Aorta (tissue), 5 donors: ENCODE measurements around the gene STAT5A. TPM values are rescaled to one million over a fixed set of nuclear protein-coding genes. Genes with fewer than 3 reads are reported as not detected.
"Not testable (repeated sequence)": the region's sequence is repeated elsewhere in the genome, so short reads cannot be mapped to it uniquely, and the experiment has no call there.

Source experiments
- ATAC-seq: fragments of 200-7000 bp; cut with Tn5 transposase; one replicate; pipeline ENCODE4 v1.9.1; 2022; ENCODE audit warnings: moderate library complexity; ENCODE audit not compliant: low FRiP score
- DNase-seq, 2 donors: peaks; one replicate each; pipeline ENCODE4 v3.0.0-alpha.2; 2020
- H3K27ac ChIP-seq, 2 donors: one replicate each; pipeline ENCODE4 v1.5.1; 2013; ENCODE audit warnings: low read length in 2 of 2, mild to moderate bottlenecking in 2 of 2, moderate library complexity in 2 of 2, control low read depth in 1 of 2, inconsistent platforms in 1 of 2, low read depth in 1 of 2
- H3K27me3 ChIP-seq, 2 donors: one replicate each; pipeline ENCODE4 v1.6.1; 2013; ENCODE audit warnings: control low read depth in 1 of 2, low read length in 1 of 2, mild to moderate bottlenecking in 1 of 2, moderate library complexity in 1 of 2; ENCODE audit not compliant: insufficient read depth in 2 of 2, control insufficient read depth in 1 of 2
- H3K36me3 ChIP-seq, 2 donors: one replicate each; pipeline ENCODE4 v1.6.1; 2013; ENCODE audit warnings: control low read depth in 1 of 2, low read length in 1 of 2, mild to moderate bottlenecking in 1 of 2; ENCODE audit not compliant: insufficient read depth in 2 of 2, control insufficient read depth in 1 of 2
- H3K4me1 ChIP-seq, 2 donors: one replicate each; pipeline ENCODE4 v1.6.1; 2013; ENCODE audit warnings: low read length in 2 of 2, control low read depth in 1 of 2, mild to moderate bottlenecking in 1 of 2, moderate library complexity in 1 of 2; ENCODE audit not compliant: insufficient read depth in 2 of 2, control insufficient read depth in 1 of 2
- H3K4me3 ChIP-seq, 2 donors: one replicate each; pipeline ENCODE4 v1.5.1; 2013; ENCODE audit warnings: low read length in 2 of 2, control low read depth in 1 of 2, mild to moderate bottlenecking in 1 of 2
- H3K9me3 ChIP-seq: one replicate; pipeline ENCODE4 v1.6.1; 2013; ENCODE audit warnings: mild to moderate bottlenecking, low read length; ENCODE audit not compliant: control insufficient read depth
- WGBS, 2 donors: extraction: QIAGEN DNeasy Blood & Tissue Kit; methylation state at CpG; one replicate each; pipeline ENCODE4 v1.1.7; 2013; 5-methylcytosine and 5-hydroxymethylcytosine counted together
- intact Hi-C, 2 donors: fragments of 100-400 bp; cut with DNase I; formaldehyde crosslinking; loops; one replicate each; pipeline versions ENCODE4 v1.14.2 to v1.15.0; 2022
- polyA plus RNA-seq, 2 donors: library from polyadenylated mRNA; stranded (reverse); fragments of 200-250 nt; gene quantifications; one replicate each; pipeline ENCODE4 v1.2.3, GENCODE V29; 2013
- total RNA-seq, 2 donors: library from RNA; stranded (reverse); fragmentation: NEBNext Ultra II Directional; extraction: Animal tissue kit (Norgen Biotek cat#: 25700); gene quantifications; one replicate each; pipeline ENCODE4 v1.2.1, GENCODE V29; 2021
- donor health status: healthy with polysubstance abuse.
- donor health status: Bipolar disorder and iron deficiency.
- donor health status: DM: no; HTN: no; CAD: no.
- donor health status: DM: no; HTN: no; CAD: no.
- donor health status: DM: yes; HTN: yes; CAD: no.

The STAT5A gene
- total and polyA plus RNA-seq, 4 donors = 10.9 to 63.2 (median 31.4) TPM

GRCh38 chr17:42287305-42287976 is 857 bp upstream of the STAT5A start:
- 1 to 2% methylated on average over 14 of the region's 14 CpGs for WGBS, 2 donors
- Histone ChIP-seq H3K4me1 (no peaks in the 10 kb centered on the region), H3K27ac (peak overlapping the region; percentile 32 to 71), H3K4me3 (peak overlapping the region; percentile 81 to 86), H3K27me3 (no peaks in the 10 kb centered on the region), H3K9me3 (no peaks in the 10 kb centered on the region), H3K36me3 (no peaks in the 10 kb centered on the region)
- peak; percentile 86 to 88 for DNase-seq
- ATAC-seq = peak; percentile 81
- intact Hi-C loops = no loop called here

- H3K4me1 ChIP-seq = no peaks in the 10 kb centered on the region
- H3K4me3 ChIP-seq = peak overlapping the region; percentile 81 to 86
- ATAC-seq = peak; percentile 35
- no peaks in the 10 kb centered on the region for H3K9me3 ChIP-seq
- WGBS, 2 donors = 62 to 63% methylated on average over 43 to 44 of the region's 44 CpGs
- no peaks in the 10 kb centered on the region for H3K27me3 ChIP-seq
- intact Hi-C loops = no loop called here
- no peaks in the 10 kb centered on the region for H3K36me3 ChIP-seq
- DNase-seq = peak; percentile 68 to 79
- H3K27ac ChIP-seq = peak overlapping the region; percentile 71 to 74
Measured at GRCh38 chr17:42288803-42289610, 709 bp downstream of the STAT5A start.

- no peaks in the 10 kb centered on the region for H3K9me3 ChIP-seq
- no peak overlapping the region for H3K27ac ChIP-seq
- DNase-seq = peak in 1 of 2 donors; percentile 44
- no peak for ATAC-seq
- no peaks in the 10 kb centered on the region for H3K27me3 ChIP-seq
- 79 to 82% methylated on average over 9 of the region's 9 CpGs for WGBS, 2 donors
- no peak overlapping the region for H3K4me3 ChIP-seq
- H3K4me1 ChIP-seq = no peaks in the 10 kb centered on the region
- intact Hi-C loops = no loop called here
- peaks cover 0 to 2% of the 10 kb centered on the region in 2 donors for H3K36me3 ChIP-seq
Measured at GRCh38 chr17:42289611-42290181, 1.4 kb downstream of the STAT5A start.

GRCh38 chr17:42290577-42290976 is 2.3 kb downstream of the STAT5A start:
- no peak overlapping the region for H3K4me3 ChIP-seq
- H3K4me1 ChIP-seq = no peaks in the 10 kb centered on the region
- no peaks in the 10 kb centered on the region for H3K9me3 ChIP-seq
- 79 to 82% methylated on average over 5 of the region's 5 CpGs for WGBS, 2 donors
- intact Hi-C loops = no loop called here
- H3K36me3 ChIP-seq = peaks cover 2 to 3% of the 10 kb centered on the region in 2 donors
- DNase-seq = peak in 1 of 2 donors; percentile 25
- H3K27me3 ChIP-seq = no peaks in the 10 kb centered on the region
- H3K27ac ChIP-seq = no peak overlapping the region
- ATAC-seq = no peak

- Histone ChIP-seq H3K4me3 (no peak overlapping the region), H3K36me3 (peaks cover 2 to 3% of the 10 kb centered on the region in 2 donors), H3K9me3 (no peaks in the 10 kb centered on the region), H3K4me1 (no peaks in the 10 kb centered on the region), H3K27ac (no peak overlapping the region), H3K27me3 (no peaks in the 10 kb centered on the region)
- intact Hi-C loops = no loop called here
- DNase-seq (peak; percentile 11 to 51), ATAC-seq (no peak)
- 89 to 90% methylated on average over 9 to 11 of the region's 11 CpGs for WGBS, 2 donors
Measured at GRCh38 chr17:42291129-42291528, 2.8 kb downstream of the STAT5A start.

- DNase-seq (peak in 1 of 2 donors; percentile 38), ATAC-seq (no peak)
- H3K9me3 ChIP-seq = no peaks in the 10 kb centered on the region
- H3K4me1 ChIP-seq = no peaks in the 10 kb centered on the region
- H3K4me3 ChIP-seq = no peak overlapping the region
- intact Hi-C loops = no loop called here
- 85 to 88% methylated on average over 12 of the region's 12 CpGs for WGBS, 2 donors
- no peak overlapping the region for H3K27ac ChIP-seq
- no peaks in the 10 kb centered on the region for H3K27me3 ChIP-seq
- peaks cover 2 to 3% of the 10 kb centered on the region in 2 donors for H3K36me3 ChIP-seq
Measured at GRCh38 chr17:42294469-42295398, 6.4 kb downstream of the STAT5A start.

GRCh38 chr17:42296012-42296411 is 7.7 kb downstream of the STAT5A start:
- intact Hi-C loops = no loop called here
- Histone ChIP-seq H3K4me3 (no peak overlapping the region), H3K4me1 (no peaks in the 10 kb centered on the region), H3K27me3 (no peaks in the 10 kb centered on the region), H3K36me3 (peaks cover 3 to 5% of the 10 kb centered on the region in 2 donors), H3K27ac (no peak overlapping the region), H3K9me3 (no peaks in the 10 kb centered on the region)
- ATAC-seq = no peak
- DNase-seq = peak in 1 of 2 donors; percentile 8
- 92 to 95% methylated on average over 3 of the region's 3 CpGs for WGBS, 2 donors

GRCh38 chr17:42297775-42298174 is 9.5 kb downstream of the STAT5A start:
- DNase-seq, H3K27ac ChIP-seq, H3K4me3 ChIP-seq, H3K9me3 ChIP-seq, ATAC-seq, H3K4me1 ChIP-seq, H3K36me3 ChIP-seq, intact Hi-C loops, H3K27me3 ChIP-seq: not testable (repeated sequence)
- 80 to 90% methylated on average over 8 to 10 of the region's 10 CpGs for WGBS, 2 donors
